K562 (cell line): ENCODE measurements around the gene PNPLA2. TPM values are rescaled to one million over a fixed set of nuclear protein-coding genes. Genes with fewer than 3 reads are reported as not detected.

Experiments used
- ATF7 ChIP-seq: fragments of 450-650 bp; IDR thresholded peaks from 2 replicates; pipeline ENCODE4 v1.7.1; 2014; ENCODE audit warnings: mild to moderate bottlenecking, moderate library complexity
- BCL6 ChIP-seq: fragments of 250-450 bp; sonication (Bioruptor Pico); IDR thresholded peaks from 2 replicates; pipeline ENCODE4 v1.4.0; 2020
- HNRNPK ChIP-seq: fragments of 200-400 bp; formaldehyde crosslinking; IDR thresholded peaks from one replicate; pipeline ENCODE4 v1.6.1; 2018; ENCODE audit warnings: mild to moderate bottlenecking, low read depth, low read length; ENCODE audit not compliant: poor library complexity, severe bottlenecking
- HNRNPL ChIP-seq: fragments of 200-400 bp; formaldehyde crosslinking; IDR thresholded peaks from 2 replicates; pipeline ENCODE4 v1.6.1; 2017; ENCODE audit warnings: low read depth, mild to moderate bottlenecking, low read length
- MCM3 ChIP-seq: fragments of 450-650 bp; IDR thresholded peaks from 2 replicates; pipeline ENCODE4 v1.6.1; 2016
- NFIC ChIP-seq: fragments of 450-650 bp; IDR thresholded peaks from 2 replicates; pipeline ENCODE4 v1.6.1; 2017; ENCODE audit warnings: mild to moderate bottlenecking, inconsistent platforms
- POLR2G ChIP-seq: fragments of 200-400 bp; formaldehyde crosslinking; IDR thresholded peaks from 2 replicates; pipeline ENCODE4 v1.6.1; 2017; ENCODE audit warnings: low read depth, mild to moderate bottlenecking, antibody characterized with exemption, low read length, moderate library complexity
- RFX1 ChIP-seq: fragments of 450-650 bp; IDR thresholded peaks from 2 replicates; pipeline ENCODE4 v1.6.1; 2016; ENCODE audit warnings: mild to moderate bottlenecking, moderate library complexity
- ZFP1 ChIP-seq: fragments of 450-650 bp; formaldehyde crosslinking; IDR thresholded peaks from 2 replicates; pipeline ENCODE4 v1.4.0; 2020; ENCODE audit warnings: mild to moderate bottlenecking, mixed read lengths
- ZNF699 ChIP-seq: fragments of 250-450 bp; sonication (Bioruptor Pico); IDR thresholded peaks from 2 replicates; pipeline ENCODE4 v1.8.0; 2021; ENCODE audit warnings: mild to moderate bottlenecking, moderate library complexity; ENCODE audit not compliant: insufficient replicate concordance
- ZNF778 ChIP-seq: fragments of 450-650 bp; formaldehyde crosslinking; IDR thresholded peaks from 2 replicates; pipeline ENCODE4 v1.4.0; 2020; ENCODE audit warnings: mild to moderate bottlenecking, moderate library complexity
- polyA plus RNA-seq, 8 experiments: library from polyadenylated mRNA; depleted of rRNA in 4 of 8; stranded (reverse) in 5 of 8; unstranded in 3 of 8; fragments of >200 nt; fragmentation: Nextera tagmentation in 2 of 8; fragmentation: Illumina TruSeq in 1 of 8; extraction: Ambion mirVana in 2 of 8; extraction: Trizol in 1 of 8; gene quantifications; 2 replicates each; pipeline versions ENCODE4 v1.2.1 to v1.2.3, GENCODE V29; 2011 to 2014; ENCODE audit warnings: inconsistent platforms in 1 of 8, missing spikeins in 1 of 8
- total RNA-seq, 7 experiments: library from RNA; depleted of rRNA in 6 of 7; stranded (reverse); fragments of >200 nt in 6 of 7; fragmentation: Illumina TruSeq in 2 of 7; extraction: Trizol in 2 of 7; gene quantifications; 2 replicates each; pipeline versions ENCODE4 v1.2.1 to v1.2.3, GENCODE V29; 2011 to 2021; ENCODE audit warnings: low replicate concordance in 1 of 7
- TF ChIP-seq, protein P1 (sequence below), 2 experiments: fragments of 200-800 bp in 1 of 2; sonication (Bioruptor generic) in 1 of 2; sonication (generic) in 1 of 2; formaldehyde crosslinking in 1 of 2; IDR thresholded peaks in 1 of 2; conservative IDR thresholded peaks in 1 of 2; 2 replicates each; pipeline versions ENCODE4 v1.5.0 to v1.6.1; 2016 to 2020; ENCODE audit warnings: missing compliant biosample characterization in 1 of 2, missing genetic modification characterization in 1 of 2, missing genetic modification reagents in 1 of 2
- TF ChIP-seq, protein P2 (sequence below), 2 experiments: fragments of 450-650 bp in 1 of 2; IDR thresholded peaks; 2 replicates each; pipeline ENCODE4 v1.6.1; 2011 to 2017; ENCODE audit warnings: low read depth in 2 of 2, antibody characterized with exemption in 1 of 2, borderline replicate concordance in 1 of 2, low read length in 1 of 2, mild to moderate bottlenecking in 1 of 2, mixed read lengths in 1 of 2; ENCODE audit not compliant: control insufficient read depth in 1 of 2
- TF ChIP-seq, protein P3 (sequence below): sonication (generic); formaldehyde crosslinking; IDR thresholded peaks from 2 replicates; pipeline ENCODE4 v1.8.1; 2023; ENCODE audit warnings: mild to moderate bottlenecking, missing genetic modification reagents

The PNPLA2 gene
- total and polyA plus RNA-seq, 9 of the 15 experiments (the other 6 are each of a cell fraction or from before 2014, with no cell fraction given): 0.39 to 87.1 (median 8.4) TPM

DNA sequence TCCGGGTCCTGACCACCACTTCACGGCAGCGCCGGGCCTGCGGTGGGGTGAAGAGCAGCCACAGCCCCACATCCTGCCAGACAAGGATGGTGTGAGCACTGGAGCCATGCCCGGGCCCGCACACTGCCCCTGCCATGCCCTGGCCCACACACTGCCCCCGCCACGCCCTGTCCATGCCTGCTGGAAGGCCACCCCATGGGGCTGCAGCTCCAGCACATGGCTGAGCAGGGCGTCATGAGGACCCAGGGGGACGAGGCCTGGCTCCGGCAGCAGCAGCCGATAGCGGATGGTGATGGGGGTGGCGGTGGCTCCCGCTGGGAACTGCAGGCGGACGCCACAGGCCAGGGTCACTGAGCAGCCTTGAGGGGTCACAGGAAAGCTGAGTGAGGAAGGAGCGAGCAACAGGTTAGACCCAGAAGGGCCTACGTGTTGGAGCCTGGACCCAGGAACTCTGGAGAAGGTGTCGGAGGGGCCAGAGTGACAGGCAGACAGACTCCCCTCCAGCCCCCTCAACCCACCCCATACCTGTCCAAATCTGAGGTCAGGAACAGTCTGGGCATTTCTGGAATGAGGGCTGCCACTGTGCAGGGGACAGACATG, 16.6 kb upstream of the PNPLA2 start (continued):
- TF ChIP-seq, protein P1, sequence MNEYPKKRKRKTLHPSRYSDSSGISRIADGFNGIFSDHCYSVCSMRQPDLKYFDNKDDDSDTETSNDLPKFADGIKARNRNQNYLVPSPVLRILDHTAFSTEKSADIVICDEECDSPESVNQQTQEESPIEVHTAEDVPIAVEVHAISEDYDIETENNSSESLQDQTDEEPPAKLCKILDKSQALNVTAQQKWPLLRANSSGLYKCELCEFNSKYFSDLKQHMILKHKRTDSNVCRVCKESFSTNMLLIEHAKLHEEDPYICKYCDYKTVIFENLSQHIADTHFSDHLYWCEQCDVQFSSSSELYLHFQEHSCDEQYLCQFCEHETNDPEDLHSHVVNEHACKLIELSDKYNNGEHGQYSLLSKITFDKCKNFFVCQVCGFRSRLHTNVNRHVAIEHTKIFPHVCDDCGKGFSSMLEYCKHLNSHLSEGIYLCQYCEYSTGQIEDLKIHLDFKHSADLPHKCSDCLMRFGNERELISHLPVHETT (CRISPR knock-in tag; conservative IDR thresholded peaks at IDR 0.05 in 1 of 2, IDR thresholded peaks at IDR 0.05 in 1 of 2): no peak
- TF ChIP-seq MCM3 (no peak), ZFP1 (no peak), HNRNPL (peak; percentile 16; the same call in 1 of the 2 replicates), RFX1 (no peak), ZNF699 (CRISPR knock-in tag) (no peak), BCL6 (CRISPR knock-in tag) (no peak), ZNF778 (CRISPR knock-in tag) (no peak), HNRNPK (no peak), POLR2G (0 out of 2 replicates have a peak, but pooled peaks have one; percentile 50), ATF7 (no peak), NFIC (no peak)
- TF ChIP-seq, protein P2, sequence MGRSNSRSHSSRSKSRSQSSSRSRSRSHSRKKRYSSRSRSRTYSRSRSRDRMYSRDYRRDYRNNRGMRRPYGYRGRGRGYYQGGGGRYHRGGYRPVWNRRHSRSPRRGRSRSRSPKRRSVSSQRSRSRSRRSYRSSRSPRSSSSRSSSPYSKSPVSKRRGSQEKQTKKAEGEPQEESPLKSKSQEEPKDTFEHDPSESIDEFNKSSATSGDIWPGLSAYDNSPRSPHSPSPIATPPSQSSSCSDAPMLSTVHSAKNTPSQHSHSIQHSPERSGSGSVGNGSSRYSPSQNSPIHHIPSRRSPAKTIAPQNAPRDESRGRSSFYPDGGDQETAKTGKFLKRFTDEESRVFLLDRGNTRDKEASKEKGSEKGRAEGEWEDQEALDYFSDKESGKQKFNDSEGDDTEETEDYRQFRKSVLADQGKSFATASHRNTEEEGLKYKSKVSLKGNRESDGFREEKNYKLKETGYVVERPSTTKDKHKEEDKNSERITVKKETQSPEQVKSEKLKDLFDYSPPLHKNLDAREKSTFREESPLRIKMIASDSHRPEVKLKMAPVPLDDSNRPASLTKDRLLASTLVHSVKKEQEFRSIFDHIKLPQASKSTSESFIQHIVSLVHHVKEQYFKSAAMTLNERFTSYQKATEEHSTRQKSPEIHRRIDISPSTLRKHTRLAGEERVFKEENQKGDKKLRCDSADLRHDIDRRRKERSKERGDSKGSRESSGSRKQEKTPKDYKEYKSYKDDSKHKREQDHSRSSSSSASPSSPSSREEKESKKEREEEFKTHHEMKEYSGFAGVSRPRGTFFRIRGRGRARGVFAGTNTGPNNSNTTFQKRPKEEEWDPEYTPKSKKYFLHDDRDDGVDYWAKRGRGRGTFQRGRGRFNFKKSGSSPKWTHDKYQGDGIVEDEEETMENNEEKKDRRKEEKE (IDR thresholded peaks at IDR 0.05; ENCODE audit: borderline replicate concordance in 1 of 2, control insufficient read depth in 1 of 2, low read depth in 2 of 2, low read length in 1 of 2): no peak
- TF ChIP-seq, protein P3, sequence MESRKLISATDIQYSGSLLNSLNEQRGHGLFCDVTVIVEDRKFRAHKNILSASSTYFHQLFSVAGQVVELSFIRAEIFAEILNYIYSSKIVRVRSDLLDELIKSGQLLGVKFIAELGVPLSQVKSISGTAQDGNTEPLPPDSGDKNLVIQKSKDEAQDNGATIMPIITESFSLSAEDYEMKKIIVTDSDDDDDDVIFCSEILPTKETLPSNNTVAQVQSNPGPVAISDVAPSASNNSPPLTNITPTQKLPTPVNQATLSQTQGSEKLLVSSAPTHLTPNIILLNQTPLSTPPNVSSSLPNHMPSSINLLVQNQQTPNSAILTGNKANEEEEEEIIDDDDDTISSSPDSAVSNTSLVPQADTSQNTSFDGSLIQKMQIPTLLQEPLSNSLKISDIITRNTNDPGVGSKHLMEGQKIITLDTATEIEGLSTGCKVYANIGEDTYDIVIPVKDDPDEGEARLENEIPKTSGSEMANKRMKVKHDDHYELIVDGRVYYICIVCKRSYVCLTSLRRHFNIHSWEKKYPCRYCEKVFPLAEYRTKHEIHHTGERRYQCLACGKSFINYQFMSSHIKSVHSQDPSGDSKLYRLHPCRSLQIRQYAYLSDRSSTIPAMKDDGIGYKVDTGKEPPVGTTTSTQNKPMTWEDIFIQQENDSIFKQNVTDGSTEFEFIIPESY (CRISPR knock-in tag): peak; percentile 95
- TF ChIP-seq, all 486 proteins: peak for 4
